ENCODE results near the gene GIGYF2.
"Not testable (repeated sequence)": the region's sequence is repeated elsewhere in the genome, so short reads cannot be mapped to it uniquely, and the experiment has no call there.

GIGYF2 gene

GRCh38 chr2:232697059-232697806 is at the start of gene GIGYF2:
TSS of gene GIGYF2 (plus strand) at chr2:232697331. CDS start at chr2:232735198, 37,867 bp downstream.
- peak; percentile 79 to 88 for DNase-seq (ENCODE audit: low read depth in 2 of 2, low spot score in 1 of 2)

GRCh38 chr2:232649033-232649432 is 48.1 kb upstream of the GIGYF2 start:
- DNase-seq (ENCODE audit: low read depth in 2 of 2, low spot score in 1 of 2), result no peak

- DNase-seq (ENCODE audit: low read depth in 2 of 2, low spot score in 1 of 2), result no peak
These were observed 44.7 kb upstream of the GIGYF2 start for GRCh38 chr2:232652505-232652851.

- no peak for DNase-seq (ENCODE audit: low read depth in 2 of 2, low spot score in 1 of 2)
These were observed 43.7 kb upstream of the GIGYF2 start for GRCh38 chr2:232653441-232653840.

GRCh38 chr2:232655392-232655791 is 41.7 kb upstream of the GIGYF2 start:
- DNase-seq (ENCODE audit: low read depth in 2 of 2, low spot score in 1 of 2), result no peak

- DNase-seq (ENCODE audit: low read depth in 2 of 2, low spot score in 1 of 2), result no peak
These were observed 38.8 kb upstream of the GIGYF2 start for GRCh38 chr2:232658217-232658785.

- DNase-seq (ENCODE audit: low read depth in 2 of 2, low spot score in 1 of 2), result no peak
These were observed 37.8 kb upstream of the GIGYF2 start for GRCh38 chr2:232659359-232659758.

- DNase-seq (ENCODE audit: low read depth in 2 of 2, low spot score in 1 of 2), result no peak
These were observed 34.5 kb upstream of the GIGYF2 start for GRCh38 chr2:232662486-232663260.

- no peak for DNase-seq (ENCODE audit: low read depth in 2 of 2, low spot score in 1 of 2)
These were observed 30.9 kb upstream of the GIGYF2 start for GRCh38 chr2:232666051-232666805.

- DNase-seq (ENCODE audit: low read depth in 2 of 2, low spot score in 1 of 2), result no peak
These were observed 29.0 kb upstream of the GIGYF2 start for GRCh38 chr2:232667989-232668583.

- DNase-seq (ENCODE audit: low read depth in 2 of 2, low spot score in 1 of 2), result no peak
These were observed 28.2 kb upstream of the GIGYF2 start for GRCh38 chr2:232668805-232669444.

GRCh38 chr2:232672588-232672987 is 24.5 kb upstream of the GIGYF2 start:
- no peak for DNase-seq (ENCODE audit: low read depth in 2 of 2, low spot score in 1 of 2)

GRCh38 chr2:232674491-232674890 is 22.6 kb upstream of the GIGYF2 start:
- no peak for DNase-seq (ENCODE audit: low read depth in 2 of 2, low spot score in 1 of 2)

GRCh38 chr2:232675381-232675780 is 21.8 kb upstream of the GIGYF2 start:
- DNase-seq (ENCODE audit: low read depth in 2 of 2, low spot score in 1 of 2), result no peak

GRCh38 chr2:232680006-232680405 is 17.1 kb upstream of the GIGYF2 start:
- DNase-seq (ENCODE audit: low read depth in 2 of 2, low spot score in 1 of 2), result no peak

- DNase-seq (ENCODE audit: low read depth in 2 of 2, low spot score in 1 of 2), result no peak
These were observed 15.6 kb upstream of the GIGYF2 start for GRCh38 chr2:232681527-232681926.

GRCh38 chr2:232683368-232683767 is 13.8 kb upstream of the GIGYF2 start:
- no peak for DNase-seq (ENCODE audit: low read depth in 2 of 2, low spot score in 1 of 2)

- DNase-seq (ENCODE audit: low read depth in 2 of 2, low spot score in 1 of 2), result not testable (repeated sequence)
These were observed 11.7 kb upstream of the GIGYF2 start for GRCh38 chr2:232685391-232685790.

GRCh38 chr2:232687382-232688160 is 9.6 kb upstream of the GIGYF2 start:
- no peak for DNase-seq (ENCODE audit: low read depth in 2 of 2, low spot score in 1 of 2)

GRCh38 chr2:232688201-232688600 is 8.9 kb upstream of the GIGYF2 start:
- DNase-seq (ENCODE audit: low read depth in 2 of 2, low spot score in 1 of 2), result no peak

Data from stimulated activated CD8-positive, alpha-beta memory T cell treated with anti-CD3 and anti-CD28 coated beads, Interleukin-4, amount 100 ng/mL, for 4 hours (primary cell).